WTC11 (cell line): ENCODE results near the gene ZKSCAN1. TPM values are rescaled to one million over a fixed set of nuclear protein-coding genes. Genes with fewer than 3 reads are reported as not detected.
A peak's percentile ranks its signal among the peaks of the same experiment; 100 is the strongest.

Source experiments
- ATAC-seq: fragments of 200-7000 bp; cut with Tn5 transposase; 2 replicates; pipeline ENCODE4 v1.10.0; 2021; ENCODE audit warnings: mild to moderate bottlenecking, moderate library complexity
- CTCF ChIA-PET: fragments of 300-600 bp; sonication (Branson Sonifier 250); formaldehyde crosslinking; loops from one replicate; lab custom pipeline; 2021; ENCODE audit warnings: antibody characterized with exemption; lab: Charles Lee
- POLR2A ChIA-PET: fragments of 350-600 bp; sonication (Branson Sonifier 250); formaldehyde crosslinking; loops from one replicate; lab custom pipeline; 2021; ENCODE audit warnings: antibody characterized with exemption; lab: Charles Lee
- DNase-seq: peaks from one replicate; pipeline ENCODE4 v3.0.0; 2021; ENCODE audit warnings: low spot score
- H3K27ac Mint-ChIP-seq: 2 replicates; pipeline ENCODE4 v1.8.0; 2021; ENCODE audit warnings: mixed read lengths
- H3K27me3 Mint-ChIP-seq: 2 replicates; pipeline ENCODE4 v1.8.0; 2021; ENCODE audit warnings: low read depth, mild to moderate bottlenecking, moderate library complexity, mixed read lengths
- H3K36me3 Mint-ChIP-seq: 2 replicates; pipeline ENCODE4 v1.8.0; 2021; ENCODE audit warnings: mixed read lengths
- H3K4me1 Mint-ChIP-seq: 2 replicates; pipeline ENCODE4 v1.8.0; 2022; ENCODE audit warnings: mixed read lengths
- H3K4me3 Mint-ChIP-seq: 2 replicates; pipeline ENCODE4 v1.8.0; 2021; ENCODE audit warnings: mild to moderate bottlenecking, moderate library complexity, mixed read lengths
- H3K9me3 Mint-ChIP-seq: 2 replicates; pipeline ENCODE4 v1.8.0; 2021; ENCODE audit warnings: mixed read lengths
- EMX1 ChIP-seq: fragments of 250-450 bp; sonication (Bioruptor Pico); IDR thresholded peaks from 2 replicates; pipeline ENCODE4 v1.8.0; 2021; ENCODE audit warnings: mild to moderate bottlenecking
- ERG ChIP-seq: fragments of 250-450 bp; sonication (Bioruptor Pico); IDR thresholded peaks from 2 replicates; pipeline ENCODE4 v1.8.0; 2021; ENCODE audit warnings: mild to moderate bottlenecking
- FOXJ3 ChIP-seq: sonication (generic); formaldehyde crosslinking; IDR thresholded peaks from 2 replicates; pipeline ENCODE4 v1.9.0; 2021; ENCODE audit warnings: missing genetic modification reagents, mild to moderate bottlenecking, borderline replicate concordance
- FOXP1 ChIP-seq: sonication (generic); formaldehyde crosslinking; IDR thresholded peaks from 2 replicates; pipeline ENCODE4 v1.8.0; 2022; ENCODE audit warnings: missing genetic modification reagents, mild to moderate bottlenecking, moderate library complexity, borderline replicate concordance
- GABPB1 ChIP-seq: sonication (generic); formaldehyde crosslinking; IDR thresholded peaks from 2 replicates; pipeline ENCODE4 v1.8.1; 2023; ENCODE audit warnings: mild to moderate bottlenecking, missing genetic modification reagents
- PRDM15 ChIP-seq: sonication (generic); formaldehyde crosslinking; IDR thresholded peaks from 2 replicates; pipeline ENCODE4 v1.8.0; 2022; ENCODE audit warnings: missing genetic modification reagents
- USF2 ChIP-seq: sonication (generic); formaldehyde crosslinking; IDR thresholded peaks from 2 replicates; pipeline ENCODE4 v1.8.1; 2023; ENCODE audit warnings: mild to moderate bottlenecking, missing genetic modification reagents, moderate library complexity
- ZNF281 ChIP-seq: sonication (generic); formaldehyde crosslinking; IDR thresholded peaks from 2 replicates; pipeline ENCODE4 v1.8.0; 2023; ENCODE audit warnings: mild to moderate bottlenecking, missing genetic modification reagents
- total RNA-seq: library from RNA; stranded (reverse); gene quantifications from 3 replicates; pipeline ENCODE4 v1.2.3, GENCODE V29; 2021
- TF ChIP-seq, protein P1 (sequence below): fragments of 200-600 bp; IDR thresholded peaks from 2 replicates; pipeline ENCODE4 v1.8.0; 2022; ENCODE audit warnings: antibody characterized with exemption

The ZKSCAN1 gene
- total RNA-seq, 1 experiment from 2014 or later: 46.6 TPM

GRCh38 chr7:100077205-100077604 is 61.8 kb downstream of the ZKSCAN1 start:
- ChIA-PET CTCF (no interaction called here), POLR2A (no interaction called here)
- Mint-ChIP-seq H3K4me3 (no peak overlapping the region), H3K36me3 (peaks cover 80% of the 10 kb centered on the region), H3K27me3 (peaks cover under 1% of the 10 kb centered on the region), H3K4me1 (peaks cover 12% of the 10 kb centered on the region), H3K9me3 (peaks cover 30% of the 10 kb centered on the region), H3K27ac (no peak overlapping the region)
- DNase-seq: no peak
- ATAC-seq: no peak
- no peak for TF ChIP-seq USF2 (CRISPR knock-in tag)
- no peak for TF ChIP-seq FOXJ3 (CRISPR knock-in tag)
- no peak for TF ChIP-seq ZNF281 (CRISPR knock-in tag)
- no peak for TF ChIP-seq PRDM15 (CRISPR knock-in tag)
- TF ChIP-seq FOXP1 (CRISPR knock-in tag): no peak

DNA sequence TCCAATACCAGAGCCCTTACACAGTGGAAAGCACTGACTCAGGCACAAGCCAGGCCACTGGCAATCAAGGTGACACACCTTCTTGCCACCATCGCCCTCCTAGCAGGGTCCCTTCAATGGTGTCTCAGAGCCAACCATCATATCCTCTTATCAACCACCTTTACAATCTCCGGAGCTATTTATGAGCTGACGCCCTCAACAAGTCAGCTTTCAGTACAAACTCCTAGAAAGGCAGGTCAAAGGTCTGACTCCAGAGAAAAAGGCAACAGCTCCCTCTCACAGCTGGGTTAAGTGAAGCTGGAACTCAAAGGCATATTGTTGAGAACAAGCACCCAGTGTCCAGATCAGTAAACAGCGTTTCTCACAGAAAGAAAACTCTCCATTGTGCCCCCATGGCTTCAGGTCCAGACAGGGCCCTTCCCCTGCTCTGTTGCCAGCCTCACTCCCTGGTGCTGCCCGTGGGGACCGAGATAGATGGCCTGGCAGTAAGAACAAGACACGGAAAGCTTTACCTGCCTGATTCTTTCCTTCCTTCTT is 63.7 kb downstream of the ZKSCAN1 start:
- ATAC-seq (no peak), DNase-seq (no peak)
- POLR2A ChIA-PET: no interaction called here
- Mint-ChIP-seq H3K9me3 (peaks cover 21% of the 10 kb centered on the region), H3K4me1 (peaks cover 23% of the 10 kb centered on the region), H3K27me3 (no peaks in the 10 kb centered on the region), H3K4me3 (peak overlapping the region; percentile 15)
- CTCF ChIA-PET: interaction anchor here (1.1 kb wide), 1 partner anchor 87 kb away, joined by 3 read pairs; no protein-coding TSS in a partner anchor
- TF ChIP-seq GABPB1 (CRISPR knock-in tag) (peak; percentile 24; the same call in 1 of the 2 replicates), ERG (no peak)
- TF ChIP-seq, all 79 proteins: peak for 1
- peak overlapping the region; percentile 48 for H3K27ac Mint-ChIP-seq
- peaks cover 61% of the 10 kb centered on the region for H3K36me3 Mint-ChIP-seq

GRCh38 chr7:100080907-100081534 is 65.6 kb downstream of the ZKSCAN1 start:
- no peak for DNase-seq
- no peaks in the 10 kb centered on the region; the same call in 1 of the 2 replicates for H3K27me3 Mint-ChIP-seq
- 0 out of 2 replicates have a peak, but pooled peaks have one; percentile 31 for TF ChIP-seq EMX1 (CRISPR knock-in tag)
- 0 out of 2 replicates have a peak, but pooled peaks have one; percentile 17 for TF ChIP-seq PRDM15 (CRISPR knock-in tag)
- no peak for TF ChIP-seq FOXP1 (CRISPR knock-in tag)
- TF ChIP-seq, protein P1, sequence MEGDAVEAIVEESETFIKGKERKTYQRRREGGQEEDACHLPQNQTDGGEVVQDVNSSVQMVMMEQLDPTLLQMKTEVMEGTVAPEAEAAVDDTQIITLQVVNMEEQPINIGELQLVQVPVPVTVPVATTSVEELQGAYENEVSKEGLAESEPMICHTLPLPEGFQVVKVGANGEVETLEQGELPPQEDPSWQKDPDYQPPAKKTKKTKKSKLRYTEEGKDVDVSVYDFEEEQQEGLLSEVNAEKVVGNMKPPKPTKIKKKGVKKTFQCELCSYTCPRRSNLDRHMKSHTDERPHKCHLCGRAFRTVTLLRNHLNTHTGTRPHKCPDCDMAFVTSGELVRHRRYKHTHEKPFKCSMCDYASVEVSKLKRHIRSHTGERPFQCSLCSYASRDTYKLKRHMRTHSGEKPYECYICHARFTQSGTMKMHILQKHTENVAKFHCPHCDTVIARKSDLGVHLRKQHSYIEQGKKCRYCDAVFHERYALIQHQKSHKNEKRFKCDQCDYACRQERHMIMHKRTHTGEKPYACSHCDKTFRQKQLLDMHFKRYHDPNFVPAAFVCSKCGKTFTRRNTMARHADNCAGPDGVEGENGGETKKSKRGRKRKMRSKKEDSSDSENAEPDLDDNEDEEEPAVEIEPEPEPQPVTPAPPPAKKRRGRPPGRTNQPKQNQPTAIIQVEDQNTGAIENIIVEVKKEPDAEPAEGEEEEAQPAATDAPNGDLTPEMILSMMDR: no peak
- peaks cover 42% of the 10 kb centered on the region for H3K36me3 Mint-ChIP-seq
- peaks cover 23% of the 10 kb centered on the region for H3K4me1 Mint-ChIP-seq
- peak; percentile 7 for ATAC-seq
- H3K27ac Mint-ChIP-seq: peak overlapping the region; percentile 95
- peaks cover 7% of the 10 kb centered on the region for H3K9me3 Mint-ChIP-seq
- ChIA-PET POLR2A (interaction anchor here (3.7 kb wide), 1 partner anchor 20 kb away, joined by 56 read pairs; the partner anchor contains the start of genes AP4M1 and MCM7), CTCF (no interaction called here)
- peak overlapping the region; percentile 98 for H3K4me3 Mint-ChIP-seq
